ENCODE results near the gene ZNF496. TPM values are rescaled to one million over a fixed set of nuclear protein-coding genes. Genes with fewer than 3 reads are reported as not detected.
"Not testable (repeated sequence)": the region's sequence is repeated elsewhere in the genome, so short reads cannot be mapped to it uniquely, and the experiment has no call there.

Gene ZNF496
- total and polyA plus RNA-seq, 4 donors: 4.1 to 29.0 (median 20.5) TPM

- no peaks in the 10 kb centered on the region for H3K9me3 ChIP-seq (ENCODE audit: control insufficient read depth, low read length)
- 59 to 61% methylated on average over 5 of the region's 5 CpGs for WGBS, 2 donors
- no peaks in the 10 kb centered on the region for H3K27me3 ChIP-seq (ENCODE audit: control insufficient read depth in 1 of 2, insufficient read depth in 2 of 2, low read length in 1 of 2)
- no peak for DNase-seq
- ATAC-seq (ENCODE audit: low FRiP score): no peak
- H3K27ac ChIP-seq (ENCODE audit: low read depth in 1 of 2, low read length in 2 of 2): no peak overlapping the region
- no peaks in the 10 kb centered on the region for H3K4me1 ChIP-seq (ENCODE audit: control insufficient read depth in 1 of 2, insufficient read depth in 2 of 2, low read length in 2 of 2)
- H3K36me3 ChIP-seq (ENCODE audit: control insufficient read depth in 1 of 2, insufficient read depth in 2 of 2, low read length in 1 of 2): no peaks in the 10 kb centered on the region
- no peak overlapping the region for H3K4me3 ChIP-seq (ENCODE audit: low read length in 2 of 2)
- intact Hi-C loops (cut with DNase I): no loop called here
Measured at GRCh38 chr1:247295746-247296145, 35.9 kb downstream of the ZNF496 start.

GRCh38 chr1:247295274-247295684, 36.4 kb downstream of the ZNF496 start:
- H3K36me3 ChIP-seq (ENCODE audit: control insufficient read depth in 1 of 2, insufficient read depth in 2 of 2, low read length in 1 of 2): no peaks in the 10 kb centered on the region
- ATAC-seq (ENCODE audit: low FRiP score): no peak
- H3K27ac ChIP-seq (ENCODE audit: low read depth in 1 of 2, low read length in 2 of 2): no peak overlapping the region
- intact Hi-C loops (cut with DNase I): no loop called here
- no peak overlapping the region for H3K4me3 ChIP-seq (ENCODE audit: low read length in 2 of 2)
- H3K27me3 ChIP-seq (ENCODE audit: control insufficient read depth in 1 of 2, insufficient read depth in 2 of 2, low read length in 1 of 2): no peaks in the 10 kb centered on the region
- no peaks in the 10 kb centered on the region for H3K9me3 ChIP-seq (ENCODE audit: control insufficient read depth, low read length)
- H3K4me1 ChIP-seq (ENCODE audit: control insufficient read depth in 1 of 2, insufficient read depth in 2 of 2, low read length in 2 of 2): no peaks in the 10 kb centered on the region
- 36 to 39% methylated on average over 6 of the region's 6 CpGs for WGBS, 2 donors
- no peak for DNase-seq

- DNase-seq: no peak
- no peaks in the 10 kb centered on the region for H3K4me1 ChIP-seq (ENCODE audit: control insufficient read depth in 1 of 2, insufficient read depth in 2 of 2, low read length in 2 of 2)
- H3K4me3 ChIP-seq (ENCODE audit: low read length in 2 of 2): no peak overlapping the region
- WGBS, 2 donors: 80 to 81% methylated on average over 5 of the region's 5 CpGs
- ATAC-seq (ENCODE audit: low FRiP score): no peak
- intact Hi-C loops (cut with DNase I): no loop called here
- H3K27me3 ChIP-seq (ENCODE audit: control insufficient read depth in 1 of 2, insufficient read depth in 2 of 2, low read length in 1 of 2): no peaks in the 10 kb centered on the region
- H3K9me3 ChIP-seq (ENCODE audit: control insufficient read depth, low read length): no peaks in the 10 kb centered on the region
- no peak overlapping the region for H3K27ac ChIP-seq (ENCODE audit: low read depth in 1 of 2, low read length in 2 of 2)
- no peaks in the 10 kb centered on the region for H3K36me3 ChIP-seq (ENCODE audit: control insufficient read depth in 1 of 2, insufficient read depth in 2 of 2, low read length in 1 of 2)
Measured at GRCh38 chr1:247294282-247294681, 37.4 kb downstream of the ZNF496 start.

GRCh38 chr1:247293047-247293446, 38.6 kb downstream of the ZNF496 start:
- no peak for DNase-seq

GRCh38 chr1:247291833-247292561, 39.7 kb downstream of the ZNF496 start:
- no peak overlapping the region for H3K4me3 ChIP-seq (ENCODE audit: low read length in 2 of 2)
- no peaks in the 10 kb centered on the region for H3K27me3 ChIP-seq (ENCODE audit: control insufficient read depth in 1 of 2, insufficient read depth in 2 of 2, low read length in 1 of 2)
- intact Hi-C loops (cut with DNase I): no loop called here
- no peak for ATAC-seq (ENCODE audit: low FRiP score)
- no peak for DNase-seq
- no peaks in the 10 kb centered on the region for H3K9me3 ChIP-seq (ENCODE audit: control insufficient read depth, low read length)
- 68 to 71% methylated on average over 17 of the region's 17 CpGs for WGBS, 2 donors
- H3K4me1 ChIP-seq (ENCODE audit: control insufficient read depth in 1 of 2, insufficient read depth in 2 of 2, low read length in 2 of 2): no peaks in the 10 kb centered on the region
- H3K27ac ChIP-seq (ENCODE audit: low read depth in 1 of 2, low read length in 2 of 2): no peak overlapping the region
- H3K36me3 ChIP-seq (ENCODE audit: control insufficient read depth in 1 of 2, insufficient read depth in 2 of 2, low read length in 1 of 2): no peaks in the 10 kb centered on the region

More at GRCh38 chr1:247293047-247293446, 38.6 kb downstream of the ZNF496 start:
- Histone ChIP-seq H3K4me3 (ENCODE audit: low read length in 2 of 2) (no peak overlapping the region), H3K4me1 (ENCODE audit: control insufficient read depth in 1 of 2, insufficient read depth in 2 of 2, low read length in 2 of 2) (no peaks in the 10 kb centered on the region), H3K27me3 (ENCODE audit: control insufficient read depth in 1 of 2, insufficient read depth in 2 of 2, low read length in 1 of 2) (no peaks in the 10 kb centered on the region), H3K27ac (ENCODE audit: low read depth in 1 of 2, low read length in 2 of 2) (no peak overlapping the region), H3K36me3 (ENCODE audit: control insufficient read depth in 1 of 2, insufficient read depth in 2 of 2, low read length in 1 of 2) (no peaks in the 10 kb centered on the region), H3K9me3 (ENCODE audit: control insufficient read depth, low read length) (no peaks in the 10 kb centered on the region)
- intact Hi-C loops (cut with DNase I): no loop called here
- ATAC-seq (ENCODE audit: low FRiP score): no peak
- 43 to 48% methylated on average over 7 of the region's 7 CpGs for WGBS, 2 donors

- DNase-seq (no peak), ATAC-seq (ENCODE audit: low FRiP score) (no peak)
- Histone ChIP-seq H3K4me1 (ENCODE audit: control insufficient read depth in 1 of 2, insufficient read depth in 2 of 2, low read length in 2 of 2) (no peaks in the 10 kb centered on the region), H3K36me3 (ENCODE audit: control insufficient read depth in 1 of 2, insufficient read depth in 2 of 2, low read length in 1 of 2) (no peaks in the 10 kb centered on the region), H3K27me3 (ENCODE audit: control insufficient read depth in 1 of 2, insufficient read depth in 2 of 2, low read length in 1 of 2) (no peaks in the 10 kb centered on the region), H3K9me3 (ENCODE audit: control insufficient read depth, low read length) (peaks cover under 1% of the 10 kb centered on the region), H3K27ac (ENCODE audit: low read depth in 1 of 2, low read length in 2 of 2) (no peak overlapping the region), H3K4me3 (ENCODE audit: low read length in 2 of 2) (no peak overlapping the region)
- WGBS, 2 donors: 91% methylated on average over 9 of the region's 9 CpGs
- intact Hi-C loops (cut with DNase I): no loop called here
Measured at GRCh38 chr1:247291161-247291560, 40.5 kb downstream of the ZNF496 start.

GRCh38 chr1:247290576-247290975, 41.1 kb downstream of the ZNF496 start:
- 91 to 95% methylated on average over 20 of the region's 20 CpGs for WGBS, 2 donors
- Histone ChIP-seq H3K4me1 (ENCODE audit: control insufficient read depth in 1 of 2, insufficient read depth in 2 of 2, low read length in 2 of 2) (no peaks in the 10 kb centered on the region), H3K36me3 (ENCODE audit: control insufficient read depth in 1 of 2, insufficient read depth in 2 of 2, low read length in 1 of 2) (no peaks in the 10 kb centered on the region), H3K4me3 (ENCODE audit: low read length in 2 of 2) (no peak overlapping the region), H3K9me3 (ENCODE audit: control insufficient read depth, low read length) (peaks cover 1% of the 10 kb centered on the region), H3K27ac (ENCODE audit: low read depth in 1 of 2, low read length in 2 of 2) (no peak overlapping the region), H3K27me3 (ENCODE audit: control insufficient read depth in 1 of 2, insufficient read depth in 2 of 2, low read length in 1 of 2) (no peaks in the 10 kb centered on the region)
- ATAC-seq (ENCODE audit: low FRiP score) (no peak), DNase-seq (no peak)
- intact Hi-C loops (cut with DNase I): no loop called here

GRCh38 chr1:247289274-247289892, 42.3 kb downstream of the ZNF496 start:
- ATAC-seq (ENCODE audit: low FRiP score); DNase-seq; intact Hi-C loops (cut with DNase I); H3K4me1 ChIP-seq (ENCODE audit: control insufficient read depth in 1 of 2, insufficient read depth in 2 of 2, low read length in 2 of 2); H3K27me3 ChIP-seq (ENCODE audit: control insufficient read depth in 1 of 2, insufficient read depth in 2 of 2, low read length in 1 of 2); H3K27ac ChIP-seq (ENCODE audit: low read depth in 1 of 2, low read length in 2 of 2); H3K9me3 ChIP-seq (ENCODE audit: control insufficient read depth, low read length); H3K4me3 ChIP-seq (ENCODE audit: low read length in 2 of 2); H3K36me3 ChIP-seq (ENCODE audit: control insufficient read depth in 1 of 2, insufficient read depth in 2 of 2, low read length in 1 of 2): not testable (repeated sequence)
- 86 to 89% methylated on average over 19 of the region's 19 CpGs for WGBS, 2 donors

- H3K36me3 ChIP-seq (ENCODE audit: control insufficient read depth in 1 of 2, insufficient read depth in 2 of 2, low read length in 1 of 2): no peaks in the 10 kb centered on the region
- H3K27ac ChIP-seq (ENCODE audit: low read depth in 1 of 2, low read length in 2 of 2): no peak overlapping the region
- no peaks in the 10 kb centered on the region for H3K4me1 ChIP-seq (ENCODE audit: control insufficient read depth in 1 of 2, insufficient read depth in 2 of 2, low read length in 2 of 2)
- ATAC-seq (ENCODE audit: low FRiP score) (no peak), DNase-seq (no peak)
- H3K4me3 ChIP-seq (ENCODE audit: low read length in 2 of 2): no peak overlapping the region
- WGBS, 2 donors: 93 to 95% methylated on average over 6 of the region's 6 CpGs
- peaks cover 1% of the 10 kb centered on the region for H3K9me3 ChIP-seq (ENCODE audit: control insufficient read depth, low read length)
- no peaks in the 10 kb centered on the region for H3K27me3 ChIP-seq (ENCODE audit: control insufficient read depth in 1 of 2, insufficient read depth in 2 of 2, low read length in 1 of 2)
- intact Hi-C loops (cut with DNase I): no loop called here
Measured at GRCh38 chr1:247288341-247288740, 43.3 kb downstream of the ZNF496 start.
